ENCODE measurements around the gene HIBADH. TPM values are rescaled to one million over a fixed set of nuclear protein-coding genes. Genes with fewer than 3 reads are reported as not detected.
"Not testable (repeated sequence)": the region's sequence is repeated elsewhere in the genome, so short reads cannot be mapped to it uniquely, and the experiment has no call there.

Gene HIBADH
- total RNA-seq, 2 experiments from 2014 or later, result 13.1 to 13.3 TPM

DNA sequence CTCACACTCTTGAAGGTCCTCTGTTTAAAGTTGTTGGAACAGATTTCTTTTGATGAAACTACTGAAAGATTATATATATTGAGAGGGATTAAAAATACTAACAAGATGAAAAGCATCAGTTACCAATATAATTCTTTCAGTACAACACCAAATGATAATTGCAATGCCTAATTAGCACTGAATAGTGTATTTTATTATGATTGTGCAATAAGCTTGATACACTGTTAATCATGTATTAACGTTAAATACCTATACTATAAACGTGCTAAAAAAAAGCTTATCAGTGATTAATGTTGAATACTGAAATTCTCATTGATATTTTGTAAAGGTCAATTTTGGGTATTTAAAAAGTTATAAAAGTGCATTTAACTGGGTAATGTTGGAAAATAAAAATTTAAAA, 61.5 kb downstream of the HIBADH start:
- H3K9me3 Mint-ChIP-seq, result no peaks in the 10 kb centered on the region
- H3K4me3 Mint-ChIP-seq, result no peak overlapping the region
- ChIA-PET CTCF (no interaction called here), POLR2A (no interaction called here)
- no peak for DNase-seq
- H3K27me3 Mint-ChIP-seq, result no peaks in the 10 kb centered on the region
- H3K27ac Mint-ChIP-seq, result no peak overlapping the region
- H3K4me1 Mint-ChIP-seq, result no peaks in the 10 kb centered on the region
- no peaks in the 10 kb centered on the region for H3K36me3 Mint-ChIP-seq (ENCODE audit: low read depth)

DNA sequence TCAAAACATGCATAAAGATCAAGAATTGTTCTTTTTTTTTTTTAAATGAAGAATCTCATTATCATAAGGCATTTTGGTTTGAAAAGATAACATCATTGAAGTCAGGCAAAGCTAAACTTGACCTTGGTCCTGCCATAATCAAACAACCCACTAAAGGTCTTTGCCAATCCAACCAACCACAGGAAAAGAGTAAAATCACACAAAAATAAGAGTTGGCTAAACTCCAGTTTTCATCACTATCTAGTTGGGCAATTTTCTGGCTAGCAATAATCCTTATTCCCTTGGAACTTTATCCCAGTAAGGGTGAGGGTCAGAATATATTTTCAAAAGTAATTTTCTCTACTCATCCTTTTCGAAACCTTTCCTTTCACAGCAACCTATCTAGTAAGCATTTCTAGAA, 62.4 kb downstream of the HIBADH start:
- DNase-seq, result no peak
- Mint-ChIP-seq H3K36me3 (ENCODE audit: low read depth) (no peaks in the 10 kb centered on the region), H3K9me3 (no peaks in the 10 kb centered on the region), H3K4me3 (no peak overlapping the region), H3K27ac (no peak overlapping the region), H3K4me1 (no peaks in the 10 kb centered on the region), H3K27me3 (no peaks in the 10 kb centered on the region)
- ChIA-PET POLR2A (no interaction called here), CTCF (no interaction called here)

DNA sequence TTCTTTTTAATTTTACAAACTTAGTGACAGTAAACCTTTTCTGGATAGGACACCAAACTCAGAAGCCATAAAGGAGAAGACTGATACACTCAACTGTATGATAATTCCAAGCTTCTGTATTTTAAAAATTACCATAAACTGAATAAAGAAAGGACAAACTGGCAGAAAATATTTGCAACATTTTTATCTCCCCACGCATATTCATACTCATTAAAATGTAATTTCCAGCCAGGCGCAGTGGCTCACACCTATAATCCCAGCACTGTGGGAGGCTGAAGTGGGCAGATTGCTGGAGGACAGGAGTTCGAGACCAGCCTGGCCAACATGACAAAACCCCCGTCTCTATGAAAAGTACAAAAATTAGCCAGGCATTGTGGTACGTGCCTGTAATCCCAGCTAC, 67.7 kb downstream of the HIBADH start:
- ChIA-PET CTCF (no interaction called here), POLR2A (no interaction called here)
- H3K9me3 Mint-ChIP-seq, result no peaks in the 10 kb centered on the region
- no peak for DNase-seq
- H3K36me3 Mint-ChIP-seq (ENCODE audit: low read depth), result no peaks in the 10 kb centered on the region
- H3K27me3 Mint-ChIP-seq, result no peaks in the 10 kb centered on the region
- H3K4me3 Mint-ChIP-seq, result no peak overlapping the region
- no peaks in the 10 kb centered on the region for H3K4me1 Mint-ChIP-seq
- no peak overlapping the region for H3K27ac Mint-ChIP-seq

DNA sequence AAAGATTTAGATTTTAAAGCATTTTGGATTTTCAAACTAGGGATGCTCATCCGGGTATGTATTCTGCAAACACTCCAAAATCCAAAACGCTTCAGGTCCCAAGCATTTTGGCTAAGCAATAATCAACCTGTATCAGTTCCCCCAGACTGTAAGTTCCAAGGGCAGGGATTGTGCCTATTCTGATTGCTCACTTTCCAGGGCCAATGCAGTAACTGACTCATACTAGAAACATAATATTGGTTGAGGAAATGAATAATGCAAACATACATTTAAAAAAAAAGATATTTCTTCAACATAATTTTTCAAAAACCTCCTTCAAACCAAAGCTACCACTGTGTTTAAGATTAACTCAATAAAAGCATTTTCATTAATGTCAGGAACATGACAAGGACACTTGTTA, 69.5 kb downstream of the HIBADH start:
- POLR2A ChIA-PET, result no interaction called here
- no peaks in the 10 kb centered on the region for H3K4me1 Mint-ChIP-seq

GRCh38 chr7:27590416-27590815, 72.3 kb downstream of the HIBADH start:
- DNase-seq, result no peak

More for the DNA sequence above, 69.5 kb downstream of the HIBADH start:
- no peak for DNase-seq
- no peaks in the 10 kb centered on the region for H3K36me3 Mint-ChIP-seq (ENCODE audit: low read depth)
- H3K4me3 Mint-ChIP-seq, result no peak overlapping the region
- CTCF ChIA-PET, result no interaction called here
- H3K27me3 Mint-ChIP-seq, result no peaks in the 10 kb centered on the region
- H3K9me3 Mint-ChIP-seq, result no peaks in the 10 kb centered on the region
- no peak overlapping the region for H3K27ac Mint-ChIP-seq

GRCh38 chr7:27587429-27587828, 75.3 kb downstream of the HIBADH start:
- CTCF ChIA-PET, result interaction anchor here (0.8 kb wide), 1 partner anchor 334 kb away, joined by 3 read pairs; no protein-coding TSS in a partner anchor
- no peaks in the 10 kb centered on the region for H3K27me3 Mint-ChIP-seq
- H3K4me3 Mint-ChIP-seq, result no peak overlapping the region
- H3K36me3 Mint-ChIP-seq (ENCODE audit: low read depth), result no peaks in the 10 kb centered on the region
- no peak overlapping the region for H3K27ac Mint-ChIP-seq
- no peak for DNase-seq
- no peaks in the 10 kb centered on the region for H3K4me1 Mint-ChIP-seq
- POLR2A ChIA-PET, result no interaction called here
- no peaks in the 10 kb centered on the region for H3K9me3 Mint-ChIP-seq

More at GRCh38 chr7:27590416-27590815, 72.3 kb downstream of the HIBADH start:
- Mint-ChIP-seq H3K9me3 (no peaks in the 10 kb centered on the region), H3K27me3 (no peaks in the 10 kb centered on the region), H3K4me1 (no peaks in the 10 kb centered on the region), H3K36me3 (ENCODE audit: low read depth) (no peaks in the 10 kb centered on the region), H3K27ac (no peak overlapping the region), H3K4me3 (no peak overlapping the region)
- ChIA-PET POLR2A (no interaction called here), CTCF (no interaction called here)

DNA sequence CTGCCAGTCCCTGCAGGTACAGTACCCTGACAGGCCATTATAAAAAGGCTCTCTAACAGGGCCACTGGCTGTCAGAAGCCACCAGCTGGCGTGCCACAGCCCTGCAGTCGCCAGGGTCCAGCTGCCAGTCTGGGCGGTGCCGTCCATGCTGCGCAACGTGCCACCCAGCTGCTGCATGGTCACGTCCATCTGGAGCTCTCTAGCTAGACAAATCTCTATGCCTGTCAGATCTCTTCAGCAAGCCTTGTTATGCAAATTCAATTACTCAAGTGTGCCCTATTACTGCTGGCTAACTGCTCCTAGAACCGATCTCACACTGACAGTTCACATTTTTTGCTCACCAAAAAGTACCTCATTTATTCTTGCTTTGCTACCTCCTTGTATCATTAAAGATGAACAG, 75.9 kb downstream of the HIBADH start:
- CTCF ChIA-PET, result no interaction called here
- no peak overlapping the region for H3K4me3 Mint-ChIP-seq
- no peaks in the 10 kb centered on the region for H3K27me3 Mint-ChIP-seq
- H3K27ac Mint-ChIP-seq, result no peak overlapping the region
- no peaks in the 10 kb centered on the region for H3K9me3 Mint-ChIP-seq
- no peak for DNase-seq
- H3K4me1 Mint-ChIP-seq, result no peaks in the 10 kb centered on the region
- POLR2A ChIA-PET, result interaction anchor here (0.9 kb wide), 1 partner anchor 20 kb away, joined by 4 read pairs; no protein-coding TSS in a partner anchor
- no peaks in the 10 kb centered on the region for H3K36me3 Mint-ChIP-seq (ENCODE audit: low read depth)

DNA sequence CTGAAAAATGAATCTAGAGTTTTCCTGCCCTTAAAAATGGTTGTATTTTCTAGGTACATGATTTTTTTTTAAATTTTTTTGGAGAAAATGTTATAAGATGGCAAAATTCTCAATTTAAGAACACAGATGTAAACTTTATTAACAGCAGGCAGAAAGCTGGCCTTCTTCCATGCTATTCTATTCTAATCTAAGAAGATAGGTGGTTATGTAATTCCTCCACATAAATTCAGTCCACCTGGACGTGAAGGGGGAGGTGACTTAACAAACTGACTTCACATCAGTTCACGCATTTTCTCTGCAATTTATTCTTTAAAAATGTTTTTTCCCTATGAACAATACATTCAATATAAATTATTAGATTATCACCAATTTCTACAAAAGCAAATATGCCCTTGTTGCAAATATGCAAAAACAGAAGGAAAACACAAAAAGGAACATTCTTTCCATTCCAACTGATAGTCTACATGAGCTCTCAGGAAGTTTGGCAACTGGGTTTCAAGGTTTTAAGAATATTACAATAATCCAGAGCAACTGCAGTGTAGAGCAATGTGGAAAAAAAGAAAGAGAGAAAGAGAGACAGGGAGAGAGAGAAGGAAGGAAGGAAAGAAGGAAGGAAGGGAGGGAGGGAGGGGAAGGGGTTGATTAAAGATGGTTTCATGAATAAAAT, 76.8 kb downstream of the HIBADH start:
- DNase-seq, result no peak
- POLR2A ChIA-PET, result interaction anchor here (0.9 kb wide), 1 partner anchor 21 kb away, joined by 4 read pairs; no protein-coding TSS in a partner anchor

DNA sequence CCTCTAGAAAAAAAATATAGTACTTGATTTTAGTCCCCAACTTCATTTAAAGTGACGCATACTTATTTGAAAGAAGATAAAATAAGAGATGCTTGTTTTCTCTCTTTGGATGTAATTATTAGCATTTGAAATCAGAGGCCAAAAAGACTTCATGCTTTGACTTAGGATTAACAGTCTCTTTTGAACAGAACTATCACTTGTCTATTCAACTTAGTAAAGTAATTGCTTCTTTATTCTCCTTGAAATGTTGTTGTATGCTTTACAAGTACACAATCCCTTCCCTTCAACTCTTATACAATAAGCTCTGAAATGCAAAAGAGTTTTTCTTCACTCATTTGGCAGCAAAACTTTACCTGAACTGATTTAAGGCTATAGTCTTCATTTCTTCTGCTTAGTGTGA, 80.8 kb downstream of the HIBADH start:
- H3K36me3 Mint-ChIP-seq (ENCODE audit: low read depth), result no peaks in the 10 kb centered on the region
- CTCF ChIA-PET, result interaction anchor here (1.2 kb wide), 1 partner anchor 386 kb away, joined by 3 read pairs; no protein-coding TSS in a partner anchor

More for the DNA sequence above, 76.8 kb downstream of the HIBADH start:
- no peak overlapping the region for H3K4me3 Mint-ChIP-seq
- no peaks in the 10 kb centered on the region for H3K9me3 Mint-ChIP-seq
- no peaks in the 10 kb centered on the region for H3K36me3 Mint-ChIP-seq (ENCODE audit: low read depth)
- no peak overlapping the region for H3K27ac Mint-ChIP-seq
- no peaks in the 10 kb centered on the region for H3K27me3 Mint-ChIP-seq
- CTCF ChIA-PET, result interaction anchor here (0.6 kb wide), 2 partner anchors 481 to 645 kb away, joined by 3 read pairs; no protein-coding TSS in a partner anchor
- no peaks in the 10 kb centered on the region for H3K4me1 Mint-ChIP-seq

DNA sequence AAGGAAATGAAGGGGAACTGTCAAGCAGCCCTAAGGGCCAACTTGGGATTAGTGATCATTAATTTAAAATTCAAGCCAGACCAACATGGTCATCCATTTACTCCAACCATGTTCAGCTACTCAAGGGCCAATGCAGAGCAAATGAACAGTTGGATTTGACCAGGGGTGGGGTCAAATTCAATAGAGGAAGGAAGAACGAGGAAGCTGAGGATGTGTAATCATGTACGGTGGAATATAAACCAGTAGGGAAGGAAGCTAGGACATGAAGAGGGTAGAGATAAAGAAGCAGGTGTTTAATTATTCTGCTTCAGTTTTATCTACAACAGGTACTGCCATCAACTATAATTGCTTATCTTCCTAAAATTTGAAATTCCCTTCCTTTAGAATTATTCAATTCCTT, 81.6 kb downstream of the HIBADH start:
- CTCF ChIA-PET, result interaction anchor here (0.9 to 1.2 kb wide), 2 partner anchors 385 to 516 kb away, joined by 3 read pairs; no protein-coding TSS in a partner anchor
- Mint-ChIP-seq H3K4me1 (no peaks in the 10 kb centered on the region), H3K36me3 (ENCODE audit: low read depth) (no peaks in the 10 kb centered on the region), H3K9me3 (no peaks in the 10 kb centered on the region), H3K27me3 (no peaks in the 10 kb centered on the region), H3K27ac (no peak overlapping the region), H3K4me3 (no peak overlapping the region)
- POLR2A ChIA-PET, result no interaction called here
- DNase-seq, result no peak

More for the DNA sequence above, 80.8 kb downstream of the HIBADH start:
- Mint-ChIP-seq H3K27ac (no peak overlapping the region), H3K4me3 (no peak overlapping the region), H3K9me3 (no peaks in the 10 kb centered on the region), H3K27me3 (no peaks in the 10 kb centered on the region), H3K4me1 (no peaks in the 10 kb centered on the region)
- no peak for DNase-seq
- POLR2A ChIA-PET, result no interaction called here

GRCh38 chr7:27579565-27579964, 83.1 kb downstream of the HIBADH start:
- DNase-seq, result no peak
- Mint-ChIP-seq H3K4me3 (no peak overlapping the region), H3K27me3 (no peaks in the 10 kb centered on the region), H3K27ac (no peak overlapping the region), H3K9me3 (no peaks in the 10 kb centered on the region), H3K36me3 (ENCODE audit: low read depth) (no peaks in the 10 kb centered on the region), H3K4me1 (no peaks in the 10 kb centered on the region)
- ChIA-PET CTCF (interaction anchor here (1.3 kb wide), 1 partner anchor 48 kb away, joined by 3 read pairs; no protein-coding TSS in a partner anchor), POLR2A (no interaction called here)

DNA sequence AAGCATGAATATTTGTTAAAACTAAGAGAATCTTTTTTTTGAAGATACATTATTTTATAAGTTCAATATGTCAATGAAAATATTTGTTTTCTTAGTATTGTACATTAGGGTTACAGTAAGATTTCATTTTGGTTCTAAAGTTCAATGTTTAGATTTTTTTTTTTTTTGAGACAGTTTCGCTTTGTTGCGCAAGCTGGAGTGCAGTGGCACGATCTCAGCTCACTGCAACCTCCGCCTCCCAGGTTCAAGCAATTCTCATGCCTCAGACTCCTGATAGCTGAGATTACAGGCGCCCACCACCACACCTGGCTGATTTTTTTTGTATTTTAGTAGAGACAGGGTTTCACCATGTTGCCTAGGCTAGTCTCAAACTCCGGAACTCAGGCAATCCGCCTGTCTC, 84.5 kb downstream of the HIBADH start:
- H3K4me3 Mint-ChIP-seq; H3K4me1 Mint-ChIP-seq; H3K27me3 Mint-ChIP-seq; H3K9me3 Mint-ChIP-seq; H3K36me3 Mint-ChIP-seq (ENCODE audit: low read depth); POLR2A ChIA-PET; H3K27ac Mint-ChIP-seq; DNase-seq: not testable (repeated sequence)
- CTCF ChIA-PET, result interaction anchor here (0.6 to 1.8 kb wide), 2 partner anchors 369 to 383 kb away, joined by 8 to 11 read pairs; no protein-coding TSS in a partner anchor

DNA sequence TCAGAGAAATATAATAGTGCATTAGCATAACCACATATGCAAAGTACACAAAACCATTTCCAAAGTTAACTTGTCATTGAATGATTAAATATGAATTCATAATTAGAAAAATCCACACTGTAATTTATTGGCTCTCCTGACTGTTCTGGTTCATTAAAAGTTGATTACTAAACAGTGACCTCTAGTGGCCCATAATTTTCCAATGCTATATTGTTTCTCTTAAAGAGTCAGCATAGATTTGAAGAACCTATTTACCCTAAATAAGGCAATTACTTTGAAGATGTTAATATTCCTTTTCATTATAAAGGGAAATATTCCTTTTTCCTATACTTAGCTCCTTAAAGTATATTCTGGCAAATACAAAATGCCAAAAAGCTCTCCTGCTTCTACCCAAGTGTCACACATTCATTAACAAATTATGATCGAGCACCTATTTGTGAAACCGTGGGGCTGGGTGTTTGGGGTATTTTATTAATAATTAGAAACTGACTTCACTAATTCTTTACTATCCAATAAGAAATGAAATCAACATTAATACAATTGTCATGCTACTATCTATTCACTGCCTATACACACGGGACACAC, 86.2 kb downstream of the HIBADH start:
- no peaks in the 10 kb centered on the region for H3K9me3 Mint-ChIP-seq
- no peak for DNase-seq

More for the DNA sequence above, 86.2 kb downstream of the HIBADH start:
- ChIA-PET CTCF (interaction anchor here (0.7 to 1.5 kb wide), 7 partner anchors 30 to 386 kb away, joined by 3 to 5 read pairs (median 4); no protein-coding TSS in a partner anchor), POLR2A (no interaction called here)
- no peak overlapping the region for H3K4me3 Mint-ChIP-seq
- H3K27ac Mint-ChIP-seq, result no peak overlapping the region
- H3K27me3 Mint-ChIP-seq, result no peaks in the 10 kb centered on the region
- H3K36me3 Mint-ChIP-seq (ENCODE audit: low read depth), result no peaks in the 10 kb centered on the region
- no peaks in the 10 kb centered on the region for H3K4me1 Mint-ChIP-seq
